Naive thymus-derived CD8-positive, alpha-beta T cell (primary cell): ENCODE measurements around the gene PTGES2. TPM values are rescaled to one million over a fixed set of nuclear protein-coding genes. Genes with fewer than 3 reads are reported as not detected.

Experiments
- ATAC-seq, 2 donors: fragments of 150-1000 bp; cut with Tn5 transposase in 1 of 2; sonication (Bioruptor Pico), chemical (Tn5 transposase) in 1 of 2; 1 replicate in 1 of 2; 2 replicates in 1 of 2; pipeline ENCODE4 v1.10.0; 2021; ENCODE audit warnings: mild to moderate bottlenecking in 2 of 2, moderate library complexity in 2 of 2
- POLR2A ChIA-PET: fragments of 350-600 bp; sonication (Branson Sonifier 250); formaldehyde crosslinking; loops from one replicate; lab custom pipeline; 2021; ENCODE audit warnings: antibody characterized with exemption; lab: Charles Lee
- DNase-seq, 10 donors: peaks; one replicate each; pipeline versions ENCODE4 v3.0.0 to v3.0.0-alpha.2; 2020 to 2022
- H3K27ac Mint-ChIP-seq, 10 donors: one replicate each; pipeline ENCODE4 v1.8.0; 2020 to 2022; ENCODE audit warnings: mild to moderate bottlenecking in 10 of 10, mixed read lengths in 10 of 10, moderate library complexity in 4 of 10, inconsistent platforms in 1 of 10
- H3K27me3 Mint-ChIP-seq, 5 donors: one replicate each; pipeline ENCODE4 v1.8.0; 2021 to 2022; ENCODE audit warnings: mixed read lengths in 5 of 5
- H3K36me3 Mint-ChIP-seq, 3 donors: one replicate each; pipeline ENCODE4 v1.8.0; 2020 to 2022; ENCODE audit warnings: mixed read lengths in 3 of 3, mild to moderate bottlenecking in 2 of 3, inconsistent platforms in 1 of 3
- H3K4me1 Mint-ChIP-seq, 4 donors: one replicate each; pipeline ENCODE4 v1.8.0; 2021 to 2022; ENCODE audit warnings: mixed read lengths in 4 of 4
- H3K4me3 Mint-ChIP-seq, 10 donors: one replicate each; pipeline ENCODE4 v1.8.0; 2020 to 2022; ENCODE audit warnings: mild to moderate bottlenecking in 10 of 10, mixed read lengths in 10 of 10, moderate library complexity in 6 of 10, inconsistent platforms in 1 of 10
- H3K9me3 Mint-ChIP-seq, 9 donors: one replicate each; pipeline ENCODE4 v1.8.0; 2020 to 2022; ENCODE audit warnings: mixed read lengths in 9 of 9, mild to moderate bottlenecking in 3 of 9, inconsistent platforms in 1 of 9, moderate library complexity in 1 of 9
- polyA plus RNA-seq, 3 donors: library from polyadenylated mRNA; unstranded; fragments of 300-500 nt; fragmentation: Illumina TruSeq; gene quantifications; one replicate each; pipeline ENCODE4 v1.2.3, GENCODE V29; 2021
- total RNA-seq, 8 experiments: library from RNA in 2 of 8; stranded (reverse) in 2 of 8; gene quantifications; one replicate each; pipeline ENCODE4 v1.2.3 and lab custom pipeline; 2021 to 2026

Gene PTGES2
- total and polyA plus RNA-seq, 5 experiments from 2014 or later, result 28.9 to 75.6 (median 49.8) TPM

DNA sequence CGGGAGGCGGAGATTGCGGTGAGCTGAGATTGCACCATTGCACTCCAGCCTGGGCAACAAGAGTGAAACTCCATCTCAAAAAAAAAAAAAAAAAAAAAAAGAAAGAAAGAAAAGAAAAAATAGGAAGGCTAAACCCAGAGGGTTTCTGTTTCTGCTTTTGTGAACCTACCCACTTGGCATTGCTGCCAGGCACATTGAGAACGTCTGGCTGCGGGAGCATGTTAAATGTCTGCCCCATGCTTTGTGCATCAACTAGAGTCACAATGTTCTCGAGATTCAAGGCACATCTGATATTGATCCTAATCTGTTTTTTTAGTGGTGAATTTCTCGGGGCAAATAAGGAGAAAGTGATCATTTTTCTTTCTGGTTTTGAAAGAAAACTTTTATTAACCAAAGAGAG, 56.7 kb downstream of the PTGES2 start:
- Mint-ChIP-seq H3K4me1 (peaks cover 26 to 64% (median 45%) of the 10 kb centered on the region in 4 donors), H3K36me3 (peaks cover 0 to 6% (median 3%) of the 10 kb centered on the region in 3 donors), H3K4me3 (peak overlapping the region in 8 of 10 donors; percentile 79 to 94 (median 86)), H3K27ac (peak overlapping the region; percentile 79 to 99 (median 92)), H3K27me3 (no peaks in the 10 kb centered on the region), H3K9me3 (no peaks in the 10 kb centered on the region)
- ATAC-seq (no peak), DNase-seq (no peak)
- POLR2A ChIA-PET, result interaction anchor here (1.1 to 2.3 kb wide), 9 partner anchors 8 to 105 kb away, joined by 3 to 12 read pairs (median 5); no protein-coding TSS in a partner anchor

Other genes with a start within 250 kb of the PTGES2 start
- 100 to 1,000 TPM; 102 to 110 TPM for gene ST6GALNAC6, start 228.1 kb downstream of the PTGES2 start, total RNA-seq
- 10 to 100 TPM; 29.8 to 42.8 (median 30.3) TPM for gene ST6GALNAC6, start 228.1 kb downstream of the PTGES2 start, polyA plus RNA-seq
- 10 to 100 TPM; 47.0 to 47.5 TPM for gene ST6GALNAC4, start 210.7 kb downstream of the PTGES2 start, total RNA-seq
- gene ST6GALNAC4, start 210.7 kb downstream of the PTGES2 start, polyA plus RNA-seq, result 10 to 100 TPM; 19.8 to 34.4 (median 22.1) TPM
- gene PIP5KL1, start 197.0 kb downstream of the PTGES2 start, total RNA-seq, result 1 to 10 TPM; 1.8 to 2.0 TPM
- under 1 TPM in 2 of 3 donors, not detected in 1; 0.28 to 0.46 TPM for gene PIP5KL1, start 197.0 kb downstream of the PTGES2 start, polyA plus RNA-seq
- 10 to 100 TPM; 71.1 to 74.6 TPM for gene DPM2, start 189.9 kb downstream of the PTGES2 start, total RNA-seq
- gene DPM2, start 189.9 kb downstream of the PTGES2 start, polyA plus RNA-seq, result 10 to 100 TPM; 28.5 to 34.7 (median 34.2) TPM
- gene EEIG1, start 146.7 kb downstream of the PTGES2 start, total RNA-seq, result 100 to 1,000 TPM; 564 to 631 TPM
- 100 to 1,000 TPM; 134 to 318 (median 149) TPM for gene EEIG1, start 146.7 kb downstream of the PTGES2 start, polyA plus RNA-seq
- gene NAIF1, start 60.4 kb downstream of the PTGES2 start, total RNA-seq, result 10 to 100 TPM; 14.3 to 18.3 TPM
- gene NAIF1, start 60.4 kb downstream of the PTGES2 start, polyA plus RNA-seq, result 10 to 100 TPM; 10.1 to 13.3 (median 11.3) TPM
- gene SLC25A25, start 59.5 kb downstream of the PTGES2 start, total RNA-seq, result 10 to 100 TPM; 18.6 to 18.9 TPM
- gene SLC25A25, start 59.5 kb downstream of the PTGES2 start, polyA plus RNA-seq, result 10 to 100 TPM; 12.1 to 17.8 (median 13.8) TPM
- not detected for gene LCN2, start 21.7 kb upstream of the PTGES2 start, total RNA-seq
- gene LCN2, start 21.7 kb upstream of the PTGES2 start, polyA plus RNA-seq, result not detected
- gene BBLN, start 32.5 kb upstream of the PTGES2 start, total RNA-seq, result 10 to 100 TPM; 47.7 to 48.2 TPM
- 100 to 1,000 TPM; 116 to 122 (median 121) TPM for gene BBLN, start 32.5 kb upstream of the PTGES2 start, polyA plus RNA-seq
- 100 to 1,000 TPM; 134 to 141 TPM for gene CIZ1, start 63.8 kb upstream of the PTGES2 start, total RNA-seq
- 10 to 100 TPM in 2 of 3 donors, 1 to 10 TPM in 1; 7.4 to 39.2 (median 13.2) TPM for gene CIZ1, start 63.8 kb upstream of the PTGES2 start, polyA plus RNA-seq
- gene DNM1, start 75.7 kb upstream of the PTGES2 start, total RNA-seq, result 1 to 10 TPM; 1.1 to 1.5 TPM
- under 1 TPM in 2 of 3 donors, not detected in 1; 0.08 to 0.28 TPM for gene DNM1, start 75.7 kb upstream of the PTGES2 start, polyA plus RNA-seq
- 10 to 100 TPM; 57.4 to 64.7 TPM for gene GOLGA2, start 148.3 kb upstream of the PTGES2 start, total RNA-seq
- gene GOLGA2, start 148.3 kb upstream of the PTGES2 start, polyA plus RNA-seq, result 1 to 10 TPM; 4.7 to 7.4 (median 6.2) TPM
- 10 to 100 TPM; 11.7 to 12.1 TPM for gene SWI5, start 148.5 kb upstream of the PTGES2 start, total RNA-seq
- gene SWI5, start 148.5 kb upstream of the PTGES2 start, polyA plus RNA-seq, result 10 to 100 TPM; 33.5 to 46.8 (median 34.3) TPM
- 10 to 100 TPM; 20.7 to 25.4 TPM for gene TRUB2, start 194.7 kb upstream of the PTGES2 start, total RNA-seq
- 10 to 100 TPM; 24.7 to 30.0 (median 28.9) TPM for gene TRUB2, start 194.7 kb upstream of the PTGES2 start, polyA plus RNA-seq
- gene COQ4, start 195.1 kb upstream of the PTGES2 start, total RNA-seq, result 10 to 100 TPM; 45.6 to 46.5 TPM
- gene COQ4, start 195.1 kb upstream of the PTGES2 start, polyA plus RNA-seq, result 10 to 100 TPM; 26.4 to 43.4 (median 33.4) TPM
- 10 to 100 TPM; 13.1 to 13.5 TPM for gene SLC27A4, start 212.8 kb upstream of the PTGES2 start, total RNA-seq
- gene SLC27A4, start 212.8 kb upstream of the PTGES2 start, polyA plus RNA-seq, result 1 to 10 TPM; 5.0 to 7.0 (median 6.3) TPM
- gene URM1, start 243.6 kb upstream of the PTGES2 start, total RNA-seq, result 10 to 100 TPM; 44.5 to 47.5 TPM
- gene URM1, start 243.6 kb upstream of the PTGES2 start, polyA plus RNA-seq, result 10 to 100 TPM; 49.3 to 66.4 (median 61.0) TPM